CD4-positive, alpha-beta T cell treated with Interferon gamma for 1 hour (primary cell): ENCODE measurements around the gene FUT7.
A peak's percentile ranks its signal among the peaks of the same experiment; 100 is the strongest.

Experiments used
- DNase-seq: peaks from one replicate; pipeline ENCODE4 v3.0.0-alpha.2; 2020

Gene FUT7

GRCh38 chr9:137017791-137018497 lies 13.9 kb downstream of the FUT7 start:
- no peak for DNase-seq

DNA sequence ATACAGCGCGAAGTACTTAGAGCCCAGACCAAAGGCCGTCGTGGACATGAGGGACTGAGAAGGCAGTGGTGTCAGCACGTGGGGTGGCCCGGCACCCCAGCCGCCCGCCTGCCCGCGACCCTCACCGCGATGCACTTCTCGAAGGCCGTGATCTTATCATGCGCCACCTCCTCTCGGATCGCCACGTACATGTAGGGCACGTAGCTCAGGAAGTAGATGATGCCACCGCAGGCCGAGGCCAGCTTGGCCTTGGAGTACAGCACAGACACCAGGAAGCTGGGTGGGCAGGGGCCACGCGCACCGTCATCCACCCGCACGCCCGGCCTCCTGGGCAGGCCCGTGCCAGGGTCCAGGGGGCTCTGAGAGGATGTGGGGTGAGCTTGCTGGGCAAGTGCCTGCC lies 14.8 kb downstream of the FUT7 start:
- DNase-seq: no peak

GRCh38 chr9:137016436-137016835 lies 15.5 kb downstream of the FUT7 start:
- DNase-seq: no peak

- DNase-seq: no peak
Observed at GRCh38 chr9:137015976-137016375, 15.9 kb downstream of the FUT7 start.

GRCh38 chr9:137015540-137015930 lies 16.4 kb downstream of the FUT7 start:
- no peak for DNase-seq

GRCh38 chr9:137014776-137015539 lies 16.9 kb downstream of the FUT7 start:
- DNase-seq: no peak

DNA sequence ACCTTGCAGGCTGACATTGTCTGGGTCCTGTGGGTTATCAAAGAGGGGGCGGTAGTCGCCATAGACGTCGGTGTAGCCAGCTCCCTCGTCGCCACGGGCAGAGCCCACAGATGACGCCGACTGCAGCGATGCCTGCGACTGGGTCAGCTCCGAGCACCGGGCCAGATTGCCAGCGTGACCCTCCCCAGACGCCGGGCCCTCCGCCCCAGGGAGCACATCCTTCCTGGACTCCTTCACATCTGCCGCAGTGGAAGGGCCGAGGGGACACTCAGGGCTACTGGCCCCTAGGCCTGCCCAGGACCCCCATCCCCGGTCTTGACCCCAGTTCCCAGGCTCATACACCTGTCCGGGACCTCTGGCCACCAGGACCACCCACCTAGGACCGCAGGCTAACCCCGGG lies 17.7 kb downstream of the FUT7 start:
- no peak for DNase-seq

DNA sequence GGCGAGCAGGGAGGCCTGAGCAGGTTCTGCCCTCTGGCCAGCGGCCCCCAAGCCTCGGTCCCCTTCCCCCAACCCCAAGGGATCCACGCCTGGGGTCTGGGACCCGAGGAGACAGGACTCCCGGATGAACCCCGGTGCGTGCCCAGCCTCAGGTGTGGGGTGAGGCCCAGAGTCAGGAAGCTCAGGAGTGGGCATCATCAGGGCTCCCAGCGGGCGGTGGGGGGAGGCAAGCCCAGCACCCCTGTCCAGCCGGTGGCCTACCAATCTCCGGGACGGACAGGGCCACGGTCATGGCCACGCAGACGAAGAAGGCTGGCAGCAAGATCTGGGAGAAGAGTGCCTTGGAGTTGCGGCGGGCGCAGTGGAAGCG lies 18.3 kb downstream of the FUT7 start:
- DNase-seq: no peak

DNA sequence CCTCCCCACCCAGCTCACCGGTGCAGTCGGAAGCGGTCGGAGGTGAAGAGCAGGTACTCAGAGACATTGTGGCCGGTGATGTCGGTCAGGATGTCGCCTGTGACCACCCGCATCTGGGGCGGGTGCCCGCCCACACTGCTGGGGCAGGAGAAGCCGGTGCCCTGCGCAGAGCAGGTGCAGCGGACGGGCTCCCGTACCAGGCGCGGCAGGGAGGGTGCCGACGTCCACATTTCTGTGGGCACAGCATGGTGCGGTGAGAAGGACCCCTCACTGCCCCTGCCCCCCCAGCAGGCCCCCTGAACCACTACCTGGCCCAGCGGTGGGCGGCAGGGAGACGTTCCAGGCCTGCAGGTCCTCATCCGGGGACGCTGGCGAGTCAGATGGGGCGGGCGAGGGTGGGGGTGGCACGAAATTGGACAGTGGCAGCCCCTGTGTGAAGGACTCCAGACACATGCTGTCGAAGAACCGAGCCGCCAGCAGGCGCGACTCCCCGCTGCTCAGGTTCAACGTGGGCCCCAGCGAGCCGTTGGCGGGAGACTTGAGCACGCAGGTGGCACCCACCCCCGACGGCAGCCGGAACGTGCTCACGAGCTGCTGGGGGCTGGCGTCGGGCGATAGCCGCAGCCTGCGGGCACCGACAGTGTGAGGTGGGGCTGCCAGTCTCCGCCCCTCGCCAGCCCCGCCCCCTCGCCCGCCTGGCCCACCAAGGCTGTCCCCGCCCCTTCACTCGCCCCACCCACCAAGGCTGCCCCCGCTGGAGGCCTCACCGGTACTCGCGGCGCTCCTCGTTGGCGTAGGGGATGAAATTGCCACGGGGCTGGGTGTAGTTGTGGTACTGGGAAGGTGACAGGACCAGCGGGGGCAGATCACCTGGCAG lies 19.0 kb downstream of the FUT7 start:
- no peak for DNase-seq

DNA sequence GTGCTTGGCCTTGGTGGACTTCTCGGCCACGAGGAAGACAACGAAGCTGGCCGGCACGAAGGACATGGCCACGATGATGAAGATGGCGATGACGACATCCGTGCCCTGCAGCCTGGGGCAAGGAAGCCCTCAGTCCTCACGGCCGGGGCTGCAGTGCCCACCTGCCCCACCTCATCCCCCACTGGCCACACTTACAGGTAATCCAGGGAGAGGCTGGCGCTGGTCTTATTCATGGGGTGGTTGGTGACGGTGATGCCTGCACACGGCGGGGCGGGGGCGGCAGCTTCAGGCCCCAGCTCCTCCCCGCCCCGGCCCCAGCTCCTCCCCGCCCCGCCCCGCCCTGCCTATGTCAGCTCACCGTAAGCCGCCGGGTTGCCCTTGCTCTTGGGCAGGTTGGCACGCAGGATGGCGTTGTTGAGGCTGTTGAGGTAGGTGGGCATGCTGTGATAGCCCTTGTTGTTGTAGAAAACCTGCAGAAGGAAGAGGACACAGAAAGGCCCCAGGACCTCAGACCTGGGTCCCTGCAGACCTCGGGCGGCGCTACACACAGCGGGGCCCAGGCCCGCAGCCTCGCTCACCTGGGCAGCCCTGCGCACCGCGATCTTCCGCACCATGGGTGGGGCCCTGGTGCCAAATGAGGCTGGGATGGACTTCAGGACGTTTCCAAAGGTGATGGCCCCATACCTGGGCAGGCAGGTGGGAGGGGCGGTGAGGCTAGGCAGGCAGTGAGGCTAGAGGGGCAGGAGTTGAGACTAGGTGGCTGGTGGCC lies 19.8 kb downstream of the FUT7 start:
- no peak for DNase-seq

- DNase-seq: no peak
Observed at GRCh38 chr9:137011156-137011555, 20.7 kb downstream of the FUT7 start.

DNA sequence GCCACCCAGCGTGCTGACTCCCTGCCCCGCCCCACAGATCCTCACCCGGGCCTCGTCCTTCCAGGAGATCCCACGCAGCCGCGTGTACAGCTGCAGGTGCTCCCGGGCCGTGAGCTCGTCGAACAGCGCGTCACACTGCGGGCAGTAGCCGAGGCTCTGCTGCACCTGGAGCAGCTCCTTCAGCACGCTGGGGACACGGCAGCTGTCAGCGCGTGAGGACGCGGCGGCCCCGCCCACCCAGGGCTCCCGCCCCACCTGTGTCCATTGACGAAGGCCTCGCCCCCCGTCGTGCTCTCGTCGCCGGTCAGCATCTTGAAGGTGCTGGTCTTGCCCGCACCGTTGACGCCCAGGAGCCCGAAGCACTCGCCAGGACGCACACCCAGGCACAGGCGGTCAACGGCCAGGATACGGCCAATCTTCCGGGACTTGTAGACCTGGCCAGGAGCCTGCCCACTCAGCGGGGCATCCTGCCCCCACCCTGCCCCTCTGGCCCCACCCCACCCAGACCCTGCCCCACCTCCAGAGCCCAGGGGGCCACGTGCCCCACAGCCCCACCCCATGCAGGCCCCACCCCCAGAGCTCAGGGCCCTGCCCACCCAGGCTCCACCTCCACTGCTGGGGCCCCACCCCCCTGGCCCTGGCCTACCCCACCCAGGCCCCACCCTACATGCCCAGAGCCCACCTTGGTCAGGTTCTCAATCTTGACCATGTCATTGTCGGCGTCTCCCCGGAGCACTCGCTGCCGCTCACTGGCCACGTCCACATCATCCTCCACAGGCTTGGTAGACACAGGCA lies 21.8 kb downstream of the FUT7 start:
- no peak for DNase-seq

DNA sequence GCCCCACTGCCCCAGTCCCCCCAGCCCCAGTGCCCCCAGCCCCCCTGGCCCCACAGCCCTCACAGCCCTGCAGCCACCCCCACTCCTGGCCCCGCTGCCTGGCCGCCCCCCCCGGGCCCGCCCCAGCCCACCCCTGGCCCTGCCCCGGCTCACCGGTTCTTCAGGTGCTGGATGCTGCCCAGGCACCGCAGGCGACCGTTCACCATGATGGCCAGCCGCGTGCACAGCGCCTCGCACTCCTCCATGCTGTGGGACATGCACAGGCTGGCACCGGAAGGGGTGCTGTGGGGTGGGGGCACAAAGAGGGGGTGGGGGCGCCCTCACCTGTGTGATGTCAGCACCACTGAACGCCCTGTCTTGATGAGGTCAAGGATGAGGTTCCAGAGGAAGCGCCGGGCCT lies 22.7 kb downstream of the FUT7 start:
- no peak for DNase-seq

DNA sequence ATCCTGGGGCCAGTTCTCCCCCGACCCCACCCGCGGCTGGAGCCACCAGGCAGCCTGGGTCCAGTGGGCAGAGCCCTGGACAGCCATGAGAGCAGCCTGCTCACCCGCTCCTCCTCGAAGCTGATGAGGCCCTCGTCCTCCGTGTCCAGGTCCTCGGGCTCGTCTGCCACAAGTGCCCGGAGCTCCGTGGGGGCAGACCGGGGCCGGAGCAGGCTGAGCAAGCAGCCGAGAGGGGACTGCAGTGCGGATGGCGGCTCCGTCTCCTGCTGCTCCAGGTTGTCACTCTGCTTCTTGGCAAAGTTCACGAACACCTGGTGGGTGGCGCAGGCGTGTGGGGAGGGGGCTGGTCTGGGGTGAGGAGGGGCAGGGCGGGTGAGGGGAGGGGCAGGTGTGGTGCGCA lies 23.6 kb downstream of the FUT7 start:
- no peak for DNase-seq

- no peak for DNase-seq
Observed at GRCh38 chr9:137007816-137008270, 24.0 kb downstream of the FUT7 start.

- no peak for DNase-seq
Observed at GRCh38 chr9:137007108-137007815, 24.6 kb downstream of the FUT7 start.

DNA sequence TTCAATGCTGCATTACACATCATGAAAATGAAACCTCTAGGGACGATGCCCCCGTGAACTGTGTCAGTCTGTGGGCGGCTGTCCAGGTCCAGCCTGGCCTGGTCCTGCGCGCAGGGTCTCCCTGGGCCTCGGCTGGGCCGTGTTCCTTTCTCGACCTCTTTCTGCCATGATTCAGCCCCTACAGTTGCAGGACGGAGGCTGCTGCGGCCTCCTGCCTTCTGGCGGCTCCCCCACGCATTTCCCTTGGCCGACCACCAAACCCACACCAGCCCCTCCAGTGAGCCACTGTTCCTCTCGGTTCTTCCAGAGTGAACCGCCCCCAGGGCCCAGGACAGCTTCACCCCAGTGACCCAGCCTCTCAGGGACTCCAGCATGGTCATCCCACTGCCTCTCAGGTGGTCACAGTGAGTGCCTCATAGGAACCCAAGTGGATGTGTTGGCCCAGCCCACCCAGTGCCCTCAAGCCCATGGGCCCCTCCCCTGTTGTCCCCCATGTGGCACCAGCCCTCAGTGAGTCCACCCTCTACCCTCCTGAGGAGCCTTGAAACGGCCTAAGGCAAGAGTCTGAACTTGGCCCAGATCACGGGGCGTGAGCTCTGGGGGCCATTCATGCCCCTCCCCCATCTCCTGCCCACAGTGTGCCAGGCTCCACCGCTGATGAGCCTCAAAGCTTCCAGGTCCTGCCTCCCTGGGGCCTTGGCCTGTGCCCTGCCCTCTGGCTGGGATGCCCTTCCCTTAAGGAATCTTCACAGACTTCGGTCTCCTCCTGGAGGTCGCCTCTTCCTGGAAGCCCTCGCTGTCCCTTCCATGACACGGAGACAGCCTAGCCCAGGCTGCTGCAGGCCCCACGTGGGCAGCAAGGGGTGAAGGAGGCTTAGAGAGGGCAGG lies 25.5 kb downstream of the FUT7 start:
- DNase-seq: no peak

GRCh38 chr9:137004285-137004684 lies 27.6 kb downstream of the FUT7 start:
- DNase-seq: peak; percentile 13

DNA sequence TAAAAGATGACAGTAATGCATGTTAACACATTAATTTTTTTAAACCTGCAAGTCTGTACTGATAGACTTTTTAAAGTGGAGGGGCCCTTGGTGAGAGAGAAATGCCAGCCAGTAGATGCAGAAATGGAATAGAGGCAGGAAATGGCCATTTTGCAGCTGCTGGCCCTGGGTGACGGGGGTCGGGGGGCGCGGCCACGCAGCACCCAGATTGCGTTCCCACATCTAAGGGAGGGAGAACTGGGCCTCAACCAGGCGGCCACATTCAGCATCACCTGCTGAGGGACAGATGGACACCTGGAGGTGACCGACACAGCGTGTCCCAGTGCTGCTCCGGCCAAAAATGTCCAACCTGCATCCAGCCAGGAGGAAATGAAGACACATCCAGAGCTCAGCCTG lies 29.2 kb downstream of the FUT7 start:
- no peak for DNase-seq
